Activated CD4-positive, alpha-beta memory T cell treated with anti-CD3 and anti-CD28 coated beads for 36 hours (primary cell): Measurements from ENCODE around the gene ERMAP. TPM values are rescaled to one million over a fixed set of nuclear protein-coding genes. Genes with fewer than 3 reads are reported as not detected.

ENCODE experiments used
- CTCF ChIA-PET: fragments of 350-600 bp; sonication (Branson Sonifier 250); formaldehyde crosslinking; loops from one replicate; lab custom pipeline; 2021; ENCODE audit warnings: antibody characterized with exemption, inconsistent platforms; lab: Charles Lee
- POLR2A ChIA-PET: fragments of 350-600 bp; sonication (Branson Sonifier 250); formaldehyde crosslinking; loops from one replicate; lab custom pipeline; 2021; ENCODE audit warnings: antibody characterized with exemption; lab: Charles Lee
- DNase-seq: peaks from one replicate; pipeline ENCODE4 v3.0.0-alpha.2; 2020
- H3K27ac Mint-ChIP-seq: one replicate; pipeline ENCODE4 v1.8.0; 2021; ENCODE audit warnings: mixed read lengths
- H3K27me3 Mint-ChIP-seq: one replicate; pipeline ENCODE4 v1.8.0; 2021; ENCODE audit warnings: mixed read lengths
- H3K36me3 Mint-ChIP-seq: one replicate; pipeline ENCODE4 v1.8.0; 2021; ENCODE audit warnings: mixed read lengths
- H3K4me1 Mint-ChIP-seq: one replicate; pipeline ENCODE4 v1.8.0; 2021; ENCODE audit warnings: low read depth, mixed read lengths
- H3K4me3 Mint-ChIP-seq: one replicate; pipeline ENCODE4 v1.8.0; 2021; ENCODE audit warnings: mild to moderate bottlenecking, mixed read lengths
- H3K9me3 Mint-ChIP-seq: one replicate; pipeline ENCODE4 v1.8.0; 2021; ENCODE audit warnings: mixed read lengths
- intact Hi-C: fragments of 100-400 bp; cut with micrococcal nuclease; formaldehyde crosslinking; loops from one replicate; pipeline ENCODE4 v1.15.1; 2023
- total RNA-seq, 2 experiments: library from RNA; stranded (reverse); gene quantifications; one replicate each; pipeline ENCODE4 v1.2.3, GENCODE V29; 2021

The ERMAP gene
- total RNA-seq, 2 experiments from 2014 or later, result 3.4 to 4.5 TPM

DNA sequence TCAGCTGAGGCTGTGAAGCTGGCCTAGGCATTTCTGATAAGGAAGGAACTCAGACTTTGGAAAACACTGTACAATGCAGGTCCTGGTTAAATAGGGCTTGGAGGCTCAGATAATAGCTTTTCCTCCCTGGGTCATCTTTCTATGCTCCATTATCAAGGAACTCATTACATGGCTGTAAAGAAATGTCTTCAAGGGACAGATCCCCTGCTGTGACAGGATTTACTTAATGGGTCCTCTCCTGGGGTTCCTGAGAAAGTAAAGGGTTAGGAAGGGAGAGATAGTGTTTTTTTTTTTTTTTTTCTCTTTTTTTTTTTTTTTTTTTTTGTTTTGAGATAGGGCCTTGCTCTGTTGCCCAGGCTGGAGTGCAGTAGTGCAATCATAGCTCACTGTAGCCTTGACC is 14.4 kb downstream of the ERMAP start:
- intact Hi-C loops, result no loop called here
- ChIA-PET POLR2A (no interaction called here), CTCF (interaction anchor here (1.0 kb wide), 1 partner anchor 15 kb away, joined by 3 read pairs; the partner anchor contains the start of gene ZNF691)
- no peak for DNase-seq
- H3K4me3 Mint-ChIP-seq, result no peak overlapping the region
- no peaks in the 10 kb centered on the region for H3K4me1 Mint-ChIP-seq
- H3K27ac Mint-ChIP-seq, result no peak overlapping the region
- no peaks in the 10 kb centered on the region for H3K36me3 Mint-ChIP-seq
- no peaks in the 10 kb centered on the region for H3K27me3 Mint-ChIP-seq
- H3K9me3 Mint-ChIP-seq, result no peaks in the 10 kb centered on the region

DNA sequence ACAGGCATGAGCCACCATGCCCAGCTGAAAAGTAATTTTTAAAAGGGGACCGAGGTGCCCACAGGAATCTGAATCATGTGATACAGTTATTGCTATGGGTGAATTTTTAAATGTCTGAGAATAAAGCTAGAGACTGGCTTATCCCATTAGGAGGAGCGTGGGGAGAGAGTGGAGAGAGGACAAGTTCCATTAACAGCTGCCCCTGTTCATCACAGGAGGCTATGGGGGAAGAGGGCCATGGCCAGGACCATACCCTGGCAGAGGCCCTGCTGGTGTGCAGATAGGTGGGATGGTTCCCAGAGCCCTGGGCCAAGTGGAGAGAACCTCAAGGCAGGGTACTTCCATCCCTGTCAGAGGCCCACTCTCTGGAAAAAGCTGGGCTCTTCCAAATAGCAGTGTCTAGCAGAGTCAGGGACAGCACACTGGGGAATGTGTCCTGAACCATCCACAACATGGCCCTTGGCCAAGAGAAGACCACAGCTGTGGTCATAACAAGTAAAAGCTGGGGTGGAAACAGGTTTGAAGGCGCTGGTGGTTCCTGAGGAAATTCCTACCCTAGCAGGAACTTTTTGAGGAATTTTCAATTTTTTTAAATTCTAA is 15.8 kb downstream of the ERMAP start:
- ChIA-PET POLR2A (no interaction called here), CTCF (no interaction called here)
- Mint-ChIP-seq H3K36me3 (no peaks in the 10 kb centered on the region), H3K9me3 (no peaks in the 10 kb centered on the region), H3K27ac (no peak overlapping the region), H3K4me3 (no peak overlapping the region), H3K27me3 (no peaks in the 10 kb centered on the region), H3K4me1 (no peaks in the 10 kb centered on the region)
- intact Hi-C loops, result no loop called here
- DNase-seq, result no peak

DNA sequence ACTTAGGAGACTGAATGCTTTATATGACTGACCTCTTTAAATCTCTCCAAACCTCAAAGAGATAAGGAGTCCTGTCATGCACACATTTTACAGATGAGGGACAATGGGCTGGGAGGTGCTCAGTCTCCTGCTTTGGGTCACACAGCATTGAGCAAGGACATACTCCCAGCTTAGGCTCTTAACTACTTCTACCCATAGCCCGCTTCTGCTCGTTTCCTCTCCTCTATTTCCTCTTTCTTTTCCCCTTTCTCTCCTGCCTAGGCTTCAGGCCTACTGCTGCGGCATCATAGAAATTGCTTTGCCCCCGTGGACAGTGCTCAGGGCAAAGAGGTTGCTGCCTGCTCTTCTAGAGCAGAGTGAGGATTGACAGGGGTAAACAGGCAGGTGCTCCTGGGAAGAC is 17.1 kb downstream of the ERMAP start:
- intact Hi-C loops, result no loop called here
- ChIA-PET POLR2A (no interaction called here), CTCF (no interaction called here)
- no peaks in the 10 kb centered on the region for H3K36me3 Mint-ChIP-seq
- H3K4me3 Mint-ChIP-seq, result no peak overlapping the region
- no peak overlapping the region for H3K27ac Mint-ChIP-seq
- DNase-seq, result no peak
- H3K9me3 Mint-ChIP-seq, result no peaks in the 10 kb centered on the region
- H3K4me1 Mint-ChIP-seq, result no peaks in the 10 kb centered on the region
- H3K27me3 Mint-ChIP-seq, result no peaks in the 10 kb centered on the region

DNA sequence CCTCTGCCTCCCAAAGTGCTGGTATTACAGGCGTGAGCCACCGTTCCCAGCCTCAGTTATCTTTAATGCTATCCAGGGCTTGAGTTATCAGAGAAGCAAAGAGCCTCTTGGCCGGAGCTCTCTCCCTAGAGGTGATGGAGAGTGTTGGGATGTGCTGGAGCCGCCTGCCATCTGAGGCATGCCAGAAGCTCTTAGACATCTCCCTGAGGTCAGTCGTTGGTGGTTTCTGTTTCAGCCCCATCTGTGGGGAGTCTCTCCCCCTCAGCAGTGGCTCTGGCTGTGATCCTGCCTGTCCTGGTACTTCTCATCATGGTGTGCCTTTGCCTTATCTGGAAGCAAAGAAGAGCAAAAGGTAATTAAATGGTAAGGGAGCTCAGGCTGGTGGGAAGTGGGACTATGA is 17.9 kb downstream of the ERMAP start:
- H3K4me3 Mint-ChIP-seq, result no peak overlapping the region
- H3K4me1 Mint-ChIP-seq, result no peaks in the 10 kb centered on the region
- POLR2A ChIA-PET, result no interaction called here
- CTCF ChIA-PET, result no interaction called here
- DNase-seq, result no peak
- H3K27ac Mint-ChIP-seq, result no peak overlapping the region
- H3K9me3 Mint-ChIP-seq, result no peaks in the 10 kb centered on the region
- intact Hi-C loops, result no loop called here
- H3K36me3 Mint-ChIP-seq, result no peaks in the 10 kb centered on the region
- H3K27me3 Mint-ChIP-seq, result no peaks in the 10 kb centered on the region

DNA sequence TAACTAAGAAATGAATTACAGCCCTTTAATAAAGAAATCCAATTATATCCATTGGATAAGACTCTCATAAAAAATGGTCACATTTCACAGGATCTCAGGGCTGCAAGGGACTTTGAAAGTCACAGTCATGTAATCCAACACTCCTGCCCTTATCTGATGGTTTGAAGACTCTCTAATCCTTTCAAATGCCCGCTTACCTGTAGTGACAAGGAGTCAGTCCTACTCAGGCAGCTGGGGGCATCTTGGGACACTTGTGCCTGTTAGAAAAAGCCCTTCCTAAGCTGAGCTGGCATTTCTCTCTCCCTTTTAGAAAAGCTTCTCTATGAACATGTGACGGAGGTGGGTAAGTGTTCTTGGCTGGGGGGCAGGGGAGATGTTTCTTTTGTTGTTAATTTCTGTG is 18.5 kb downstream of the ERMAP start:
- H3K4me3 Mint-ChIP-seq, result no peak overlapping the region
- no peaks in the 10 kb centered on the region for H3K36me3 Mint-ChIP-seq
- POLR2A ChIA-PET, result no interaction called here
- H3K9me3 Mint-ChIP-seq, result no peaks in the 10 kb centered on the region
- intact Hi-C loops, result no loop called here
- H3K4me1 Mint-ChIP-seq, result no peaks in the 10 kb centered on the region
- no peaks in the 10 kb centered on the region for H3K27me3 Mint-ChIP-seq
- CTCF ChIA-PET, result interaction anchor here (1.0 to 1.1 kb wide), 2 partner anchors 11 to 238 kb away, joined by 3 read pairs; partner anchors contain the start of gene ZNF691
- no peak overlapping the region for H3K27ac Mint-ChIP-seq
- DNase-seq, result no peak

DNA sequence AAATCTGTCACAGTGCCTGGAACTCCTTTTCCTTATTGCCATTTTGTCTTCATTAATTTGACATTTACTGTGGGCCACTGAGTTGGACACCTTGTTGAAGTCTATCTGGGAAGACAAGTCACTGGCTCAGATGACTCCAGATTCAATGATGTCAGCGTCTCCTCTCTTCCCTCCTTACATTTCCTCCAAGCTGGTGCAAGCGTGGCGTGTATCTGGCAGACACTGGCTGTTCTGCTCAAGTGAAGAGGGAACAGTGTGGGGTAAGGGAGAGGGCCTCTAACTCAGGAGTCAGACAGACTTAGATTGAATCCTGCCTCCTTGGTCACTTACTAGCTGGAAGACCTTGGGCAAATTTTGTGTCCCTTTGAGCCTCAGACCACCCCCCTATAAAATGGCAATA is 20.8 kb downstream of the ERMAP start:
- no peak for DNase-seq
- ChIA-PET POLR2A (no interaction called here), CTCF (no interaction called here)
- H3K9me3 Mint-ChIP-seq, result no peaks in the 10 kb centered on the region
- intact Hi-C loops, result no loop called here
- H3K4me1 Mint-ChIP-seq, result no peaks in the 10 kb centered on the region
- no peaks in the 10 kb centered on the region for H3K27me3 Mint-ChIP-seq
- H3K4me3 Mint-ChIP-seq, result no peak overlapping the region
- no peak overlapping the region for H3K27ac Mint-ChIP-seq
- H3K36me3 Mint-ChIP-seq, result no peaks in the 10 kb centered on the region

DNA sequence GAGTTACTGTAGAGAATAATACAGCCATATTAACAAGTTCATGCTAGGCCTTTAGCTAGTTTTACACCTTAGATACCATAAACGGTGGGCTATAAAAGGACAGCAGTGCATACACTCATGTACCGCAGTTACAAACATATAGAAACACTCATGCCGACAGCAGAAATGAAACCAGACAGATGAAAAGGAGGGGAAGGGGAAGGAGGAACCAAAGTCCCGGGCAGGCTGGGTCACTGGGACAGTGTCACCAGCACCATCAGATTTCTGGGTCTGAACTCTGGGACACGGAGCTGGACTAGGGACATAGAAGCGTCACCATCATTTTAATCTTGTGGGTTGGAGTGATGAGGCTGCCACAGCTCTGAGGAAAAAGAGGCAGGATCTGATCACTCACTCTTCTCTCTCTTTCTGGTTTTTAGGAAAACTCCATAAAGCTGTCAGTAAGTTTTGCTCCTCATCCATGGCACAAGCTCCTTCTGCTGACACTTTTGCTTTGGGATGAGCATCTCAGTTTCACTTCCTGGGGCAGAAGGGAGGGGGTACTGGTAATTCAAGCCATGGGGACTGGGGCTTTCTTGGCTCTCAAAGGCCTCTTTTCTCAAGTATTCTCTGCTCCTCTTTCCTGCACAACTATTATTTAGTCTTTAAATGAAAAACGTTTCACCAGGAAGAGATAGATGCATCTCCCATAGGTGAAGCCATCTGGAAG is 21.7 kb downstream of the ERMAP start:
- no peaks in the 10 kb centered on the region for H3K27me3 Mint-ChIP-seq
- H3K9me3 Mint-ChIP-seq, result no peaks in the 10 kb centered on the region
- DNase-seq, result no peak
- intact Hi-C loops, result no loop called here
- H3K36me3 Mint-ChIP-seq, result no peaks in the 10 kb centered on the region
- ChIA-PET CTCF (no interaction called here), POLR2A (no interaction called here)
- H3K4me1 Mint-ChIP-seq, result no peaks in the 10 kb centered on the region
- H3K4me3 Mint-ChIP-seq, result no peak overlapping the region
- H3K27ac Mint-ChIP-seq, result no peak overlapping the region

DNA sequence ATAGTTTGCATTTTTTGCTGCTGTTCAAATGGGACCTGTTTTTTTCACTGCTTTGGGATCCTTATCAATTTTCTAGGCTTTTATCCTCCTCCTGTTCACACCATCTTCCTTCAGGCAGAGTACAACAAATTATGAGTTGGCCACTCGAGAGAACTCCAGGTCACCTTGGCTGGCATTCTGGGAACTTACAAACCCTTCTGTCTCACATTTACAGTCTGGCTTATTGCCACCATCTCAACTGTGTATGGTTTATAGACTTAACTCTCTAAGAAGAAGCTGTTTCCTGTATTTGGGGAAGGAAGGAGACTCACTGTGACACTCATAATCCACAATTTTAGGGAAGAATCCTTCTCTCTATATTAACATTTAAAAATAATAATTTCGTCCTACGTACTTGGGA is 24.1 kb downstream of the ERMAP start:
- H3K36me3 Mint-ChIP-seq, result no peaks in the 10 kb centered on the region
- intact Hi-C loops, result no loop called here
- no peak for DNase-seq
- no peaks in the 10 kb centered on the region for H3K27me3 Mint-ChIP-seq
- ChIA-PET POLR2A (no interaction called here), CTCF (no interaction called here)
- H3K4me3 Mint-ChIP-seq, result no peak overlapping the region
- no peaks in the 10 kb centered on the region for H3K9me3 Mint-ChIP-seq
- peaks cover 6% of the 10 kb centered on the region for H3K4me1 Mint-ChIP-seq
- no peak overlapping the region for H3K27ac Mint-ChIP-seq

DNA sequence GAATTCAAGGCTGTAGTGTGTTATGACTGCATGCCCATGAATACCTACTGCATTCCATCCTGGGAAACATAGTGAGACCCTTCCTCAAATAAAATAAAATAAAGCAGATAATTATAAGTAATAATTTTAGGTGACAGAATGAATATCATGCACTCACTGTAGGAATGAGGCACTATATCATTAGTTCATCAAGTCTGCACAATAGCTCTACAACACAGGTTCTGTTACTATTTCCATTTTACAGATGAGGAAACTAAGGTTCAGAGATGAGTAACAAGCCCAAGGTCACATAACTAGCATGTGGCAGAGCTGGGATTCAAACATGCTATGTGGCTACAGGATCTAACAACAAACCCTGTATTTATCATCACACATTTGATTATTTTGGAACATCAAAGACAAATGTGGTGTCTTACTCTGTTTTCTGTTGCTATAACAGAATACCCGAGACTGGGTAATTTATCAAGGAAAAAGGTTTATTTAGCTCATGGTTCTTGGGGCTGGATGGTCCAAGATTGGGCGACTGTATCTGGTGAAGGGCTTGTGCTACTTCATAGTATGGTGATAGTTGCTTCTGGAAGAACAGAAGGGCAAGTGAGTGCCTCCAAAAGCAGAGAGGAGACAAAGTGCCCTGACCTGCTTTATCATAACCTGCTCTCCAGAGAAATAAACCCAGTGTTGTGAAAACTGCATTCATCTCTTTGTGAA is 24.7 kb downstream of the ERMAP start:
- ChIA-PET CTCF (no interaction called here), POLR2A (no interaction called here)
- intact Hi-C loops, result no loop called here

DNA sequence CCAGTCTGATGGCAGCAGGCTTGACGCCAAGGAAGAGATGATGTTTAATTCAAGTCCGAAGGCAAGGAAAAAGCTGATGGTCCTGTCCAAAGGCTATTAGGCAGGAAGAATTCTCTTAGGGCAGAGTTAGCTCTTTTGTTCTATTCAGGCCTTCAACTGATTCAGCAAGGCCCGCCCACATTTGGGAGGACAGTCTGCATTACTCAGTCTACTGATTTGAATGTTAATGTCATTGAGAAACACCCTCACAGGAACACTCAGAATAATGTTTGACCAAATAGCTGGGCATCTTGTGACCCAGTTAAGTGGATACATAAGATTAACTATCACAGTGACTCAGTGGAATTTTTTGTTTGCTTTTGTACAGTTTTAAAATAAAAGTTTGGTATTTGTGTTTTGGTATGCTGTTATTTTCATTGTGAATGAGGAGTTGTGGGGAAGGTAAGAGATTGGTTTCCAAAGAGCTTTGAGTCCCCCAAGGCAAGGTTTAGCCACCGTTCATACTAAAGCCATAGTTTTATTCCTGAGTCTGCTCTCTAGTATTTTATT is 27.7 kb downstream of the ERMAP start:
- DNase-seq, result peak; percentile 39
- Mint-ChIP-seq H3K4me3 (no peak overlapping the region), H3K4me1 (peaks cover 34% of the 10 kb centered on the region), H3K27ac (no peak overlapping the region), H3K27me3 (no peaks in the 10 kb centered on the region), H3K9me3 (no peaks in the 10 kb centered on the region), H3K36me3 (peaks cover 6% of the 10 kb centered on the region)
- intact Hi-C loops, result loop anchor here (5.0 kb wide), 2 partner anchors 78 to 187 kb away; partner anchors contain the start of gene PPIH
- POLR2A ChIA-PET, result no interaction called here
- CTCF ChIA-PET, result no interaction called here

More for the DNA sequence above, 24.7 kb downstream of the ERMAP start:
- Mint-ChIP-seq H3K9me3 (no peaks in the 10 kb centered on the region), H3K27ac (no peak overlapping the region), H3K4me1 (peaks cover 7% of the 10 kb centered on the region), H3K36me3 (no peaks in the 10 kb centered on the region), H3K4me3 (no peak overlapping the region), H3K27me3 (no peaks in the 10 kb centered on the region)
- DNase-seq, result no peak

DNA sequence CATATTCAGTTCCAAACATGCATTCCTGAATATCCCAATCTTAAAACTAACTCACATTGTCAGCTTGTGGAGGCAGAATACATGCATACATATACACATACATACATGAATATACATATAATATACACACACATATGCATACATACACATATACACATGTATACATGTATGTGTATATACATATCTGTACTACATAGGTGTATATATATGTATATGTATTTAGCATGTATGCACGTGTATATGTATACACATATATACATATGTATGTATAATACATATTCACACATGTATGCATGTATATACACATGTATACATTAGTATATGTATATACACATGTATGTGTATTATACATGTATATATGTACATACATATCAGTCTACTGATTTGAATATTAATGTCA is 28.3 kb downstream of the ERMAP start:
- no peaks in the 10 kb centered on the region for H3K27me3 Mint-ChIP-seq
- H3K36me3 Mint-ChIP-seq, result peaks cover 10% of the 10 kb centered on the region
- no peaks in the 10 kb centered on the region for H3K9me3 Mint-ChIP-seq
- intact Hi-C loops, result loop anchor here (5.0 kb wide), 2 partner anchors 77 to 188 kb away; partner anchors contain the start of gene PPIH
- ChIA-PET POLR2A (no interaction called here), CTCF (interaction anchor here (3.8 to 3.9 kb wide), 2 partner anchors 78 to 79 kb away, joined by 20 to 26 read pairs; partner anchors contain the start of genes C1orf50 and P3H1)
- H3K4me3 Mint-ChIP-seq, result no peak overlapping the region
- H3K4me1 Mint-ChIP-seq, result peaks cover 38% of the 10 kb centered on the region
- no peak overlapping the region for H3K27ac Mint-ChIP-seq
- no peak for DNase-seq

DNA sequence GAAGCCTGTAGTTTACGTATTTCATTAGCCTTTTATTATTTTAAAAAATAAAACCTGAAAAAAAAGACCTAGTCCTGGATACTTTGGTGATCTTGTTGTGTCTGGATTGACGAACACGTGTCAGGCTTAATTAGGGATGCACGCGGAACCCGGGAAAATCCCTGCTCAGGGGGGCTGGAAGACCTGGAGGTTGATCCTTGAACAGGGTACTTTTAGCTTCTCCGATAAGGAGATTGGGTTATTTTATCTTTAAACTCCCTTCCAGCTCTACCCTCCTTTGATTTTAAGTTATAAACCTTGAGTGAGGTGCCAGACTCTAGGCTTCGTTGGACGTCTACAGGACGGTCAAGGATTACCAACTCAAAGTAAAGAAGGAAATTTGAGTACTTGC is 28.9 kb downstream of the ERMAP start:
- H3K36me3 Mint-ChIP-seq, result peaks cover 17% of the 10 kb centered on the region
- ChIA-PET POLR2A (interaction anchor here (0.6 to 2.8 kb wide), 5 partner anchors 28 to 1102 kb away, joined by 3 to 29 read pairs (median 4); partner anchors contain the start of genes C1orf50, ERMAP, P3H1 and SVBP), CTCF (interaction anchor here (0.6 to 3.9 kb wide), 17 partner anchors 10 to 948 kb away, joined by 3 to 26 read pairs (median 5); partner anchors contain the start of genes C1orf50, ERMAP, P3H1 and PPIH)
- peak overlapping the region; percentile 72 for H3K27ac Mint-ChIP-seq
- intact Hi-C loops, result loop anchor here (1.0 to 5.0 kb wide), 4 partner anchors 76 to 326 kb away; partner anchors contain the start of genes C1orf50, CFAP57, EBNA1BP2 and P3H1
- H3K4me1 Mint-ChIP-seq, result peaks cover 44% of the 10 kb centered on the region
- DNase-seq, result peak; percentile 15
- H3K4me3 Mint-ChIP-seq, result peak overlapping the region; percentile 89
- H3K9me3 Mint-ChIP-seq, result peaks cover 1% of the 10 kb centered on the region
- H3K27me3 Mint-ChIP-seq, result no peaks in the 10 kb centered on the region
